HG03280 (cell line): Measurements from ENCODE around the gene CMTM1.

ENCODE experiments used
- ATAC-seq: cut with Tn5 transposase; IDR thresholded peaks from one replicate; pipeline ENCODE4 v1.9.1; 2021; ENCODE audit warnings: mild to moderate bottlenecking, moderate library complexity; ENCODE audit not compliant: unreplicated experiment

CMTM1 gene

GRCh38 chr16:66537236-66537635 lies 29.0 kb upstream of the CMTM1 start:
- ATAC-seq, result no peak

DNA sequence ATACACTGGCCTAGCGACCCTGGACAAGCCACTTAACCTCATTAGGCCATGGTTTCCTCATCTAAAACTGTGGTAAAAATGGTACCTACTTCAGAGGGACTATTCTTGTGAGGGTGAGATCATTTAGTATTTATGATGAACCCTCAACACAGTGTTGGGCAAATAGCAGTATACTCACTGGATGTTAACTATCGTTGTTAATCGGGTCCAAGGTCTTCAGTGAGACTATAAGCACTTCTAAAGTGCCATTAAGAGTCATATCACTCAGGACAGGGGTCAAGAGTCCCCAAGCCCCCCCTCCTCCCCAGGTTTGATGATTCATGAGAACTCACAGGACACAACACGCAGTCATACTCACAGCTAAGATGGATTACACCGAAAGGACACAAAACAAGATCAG lies 27.3 kb upstream of the CMTM1 start:
- ATAC-seq, result no peak

DNA sequence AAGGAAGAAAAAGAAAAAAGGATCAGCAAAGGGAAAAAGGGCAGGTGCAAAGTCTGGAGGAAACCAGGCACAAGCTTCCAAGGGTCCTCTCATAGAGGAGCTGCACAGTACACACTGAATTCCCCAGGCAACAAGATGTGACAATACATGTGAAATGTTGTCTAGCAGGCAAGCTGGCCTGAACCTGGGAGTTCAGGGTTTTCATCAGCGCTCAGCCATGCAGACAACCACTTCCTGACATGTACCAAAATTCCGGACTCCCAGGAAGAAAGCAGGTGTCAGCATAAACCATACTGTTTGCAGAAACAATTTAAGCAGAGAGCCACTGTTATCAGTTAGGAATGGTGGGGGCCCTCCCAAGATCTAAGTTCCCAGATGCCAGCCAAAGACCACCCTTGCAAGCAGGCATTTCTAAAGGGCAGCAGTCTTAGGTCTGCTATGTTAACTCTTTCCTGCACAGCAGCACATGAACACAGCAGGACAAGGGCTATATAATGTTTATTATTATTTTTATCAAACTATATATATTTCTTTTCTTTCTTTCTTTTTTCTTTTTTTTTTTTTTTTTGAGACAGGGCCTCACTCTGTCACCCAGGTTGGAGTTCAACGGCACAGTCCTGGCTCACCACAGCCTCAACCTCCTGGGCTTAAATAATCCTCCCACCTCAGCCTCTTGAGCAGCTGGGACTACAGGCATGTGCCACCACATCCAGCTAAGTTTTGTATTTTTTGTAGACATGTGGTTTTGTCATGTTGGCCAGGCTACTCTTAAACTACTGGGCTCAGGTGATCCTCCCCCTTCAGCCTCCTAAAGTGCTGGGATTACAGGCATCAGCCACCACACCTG lies 26.4 kb upstream of the CMTM1 start:
- no peak for ATAC-seq

- ATAC-seq, result no peak
Measured at GRCh38 chr16:66541388-66542355, 24.6 kb upstream of the CMTM1 start.

DNA sequence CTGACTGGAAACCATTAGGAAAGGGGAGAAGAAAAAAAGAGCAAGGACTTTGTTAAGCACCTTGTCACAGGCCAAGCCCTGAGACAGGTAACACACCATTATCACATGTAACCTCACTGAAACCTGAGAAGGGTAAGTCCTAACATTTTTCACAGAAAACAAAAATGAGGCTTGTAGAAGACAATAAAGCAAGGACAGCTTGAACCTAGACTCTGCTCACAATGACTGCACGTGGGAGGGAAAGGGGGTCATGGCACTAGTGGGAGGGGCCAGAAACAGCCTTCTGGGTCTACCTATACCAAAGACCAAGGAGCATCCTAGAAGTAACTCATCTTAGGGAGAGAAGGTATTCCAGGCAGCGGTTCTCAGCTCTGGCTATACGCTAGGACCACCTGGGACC lies 23.8 kb upstream of the CMTM1 start:
- ATAC-seq, result no peak

- ATAC-seq, result no peak
Measured at GRCh38 chr16:66543541-66543940, 22.7 kb upstream of the CMTM1 start.

DNA sequence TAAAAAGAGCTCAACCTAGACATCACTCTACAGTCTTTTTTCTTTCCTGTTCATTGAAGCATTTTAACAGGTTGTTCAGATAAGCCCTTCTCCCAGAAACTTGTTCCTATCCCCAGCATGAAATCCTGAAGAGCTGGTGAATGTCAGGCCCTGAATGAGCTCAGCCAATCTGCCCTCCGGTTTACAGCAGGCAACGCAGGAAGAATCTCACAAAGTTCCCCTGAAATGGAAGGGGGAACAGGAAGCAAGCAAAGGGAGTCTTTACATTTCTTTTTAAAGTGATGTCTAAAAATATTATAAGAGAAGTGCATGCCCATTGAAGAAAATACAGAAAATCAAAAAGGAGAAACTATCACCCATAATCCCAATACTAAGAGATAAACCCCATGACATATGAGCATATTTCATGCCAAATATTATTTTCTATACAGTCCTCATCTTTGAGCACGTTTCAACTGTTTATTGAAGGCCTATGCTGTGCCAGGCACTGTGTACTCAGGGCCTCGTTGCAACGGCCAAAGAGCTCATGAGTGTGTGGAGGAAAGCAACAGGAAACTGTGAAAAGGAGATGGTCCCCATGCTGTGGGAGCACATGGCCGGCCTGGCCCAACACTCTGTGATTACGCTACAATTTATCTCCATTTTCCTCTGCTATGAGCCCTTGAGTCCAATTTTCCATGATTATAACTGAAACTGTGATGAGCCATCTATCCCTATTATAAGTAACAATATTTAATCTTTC lies 22.1 kb upstream of the CMTM1 start:
- no peak for ATAC-seq

- no peak for ATAC-seq
Measured at GRCh38 chr16:66547101-66547989, 18.9 kb upstream of the CMTM1 start.

GRCh38 chr16:66548068-66548467 lies 18.2 kb upstream of the CMTM1 start:
- ATAC-seq, result no peak

- ATAC-seq, result no peak
Measured at GRCh38 chr16:66548868-66549267, 17.4 kb upstream of the CMTM1 start.

DNA sequence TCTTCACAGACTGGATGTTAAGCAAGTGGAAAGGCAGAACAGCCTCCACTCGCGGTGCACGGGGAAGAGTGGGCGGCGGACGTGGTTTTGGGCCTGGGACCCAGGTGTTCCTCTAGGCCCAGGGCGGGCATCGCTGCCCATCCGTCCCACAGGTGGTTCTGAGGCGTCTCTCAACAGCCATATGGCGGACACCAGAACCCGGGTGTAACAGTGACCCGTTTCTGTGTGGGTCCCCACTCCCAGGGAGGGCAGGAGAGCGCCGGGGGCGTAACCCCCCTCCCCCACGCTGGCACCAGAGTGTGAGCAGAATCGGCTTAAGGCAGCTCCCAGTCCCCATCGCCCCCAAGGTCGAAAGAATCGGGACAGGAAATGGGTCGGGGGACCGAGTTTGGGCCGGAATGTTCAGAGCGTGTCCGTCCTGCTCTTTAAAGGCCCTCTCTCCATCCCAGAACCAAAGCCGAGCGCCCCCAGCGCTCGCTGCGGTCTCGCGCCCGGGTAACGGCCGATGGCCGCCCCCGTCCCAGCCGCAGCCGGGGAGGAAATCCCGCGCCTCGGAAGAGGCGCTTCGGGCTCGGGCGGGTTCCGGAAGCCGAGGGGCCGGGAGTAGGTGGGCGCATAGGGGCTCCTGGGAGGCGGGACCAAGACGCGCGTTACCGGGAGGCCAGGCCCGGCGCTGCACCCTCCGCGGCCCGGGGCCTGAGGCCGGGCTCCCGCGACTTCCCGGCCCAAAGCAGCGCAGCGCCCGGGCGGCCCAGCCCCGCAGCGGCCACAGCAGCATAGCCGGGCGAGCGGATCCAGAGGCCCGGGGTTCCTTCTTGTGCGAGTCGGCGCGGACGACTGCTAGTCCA lies 16.7 kb upstream of the CMTM1 start, which contains the start of gene TK2:
Gene TK2, minus strand, starts transcription at position 839 of the 848 bp plus-strand sequence. Its CDS starts 61 bp downstream, at position 778.
- no peak for ATAC-seq

GRCh38 chr16:66551348-66551759 lies 14.9 kb upstream of the CMTM1 start:
- ATAC-seq, result no peak

DNA sequence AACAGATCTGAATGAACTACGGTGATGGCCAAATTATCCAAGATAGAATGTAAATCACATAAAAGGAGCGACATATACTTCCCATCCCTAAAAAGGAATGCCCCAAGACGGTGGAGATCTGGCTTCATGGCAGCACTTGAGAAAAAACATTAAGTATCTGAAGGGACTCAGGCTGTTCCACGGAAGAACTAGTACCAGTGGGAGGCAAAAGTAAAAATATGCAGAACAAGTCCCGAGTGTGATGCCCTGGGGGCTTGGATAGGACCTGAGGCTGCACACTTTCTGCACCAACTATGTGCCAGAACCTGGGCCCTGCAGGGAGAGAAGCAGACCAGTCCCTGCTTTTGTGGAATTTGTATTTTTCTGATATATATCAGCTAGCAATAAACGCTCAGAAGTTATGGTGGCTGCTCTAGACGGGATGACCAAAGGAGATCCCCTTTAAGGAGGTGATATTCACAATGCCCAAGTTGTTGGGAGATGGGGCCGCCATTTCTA lies 14.4 kb upstream of the CMTM1 start:
- no peak for ATAC-seq

DNA sequence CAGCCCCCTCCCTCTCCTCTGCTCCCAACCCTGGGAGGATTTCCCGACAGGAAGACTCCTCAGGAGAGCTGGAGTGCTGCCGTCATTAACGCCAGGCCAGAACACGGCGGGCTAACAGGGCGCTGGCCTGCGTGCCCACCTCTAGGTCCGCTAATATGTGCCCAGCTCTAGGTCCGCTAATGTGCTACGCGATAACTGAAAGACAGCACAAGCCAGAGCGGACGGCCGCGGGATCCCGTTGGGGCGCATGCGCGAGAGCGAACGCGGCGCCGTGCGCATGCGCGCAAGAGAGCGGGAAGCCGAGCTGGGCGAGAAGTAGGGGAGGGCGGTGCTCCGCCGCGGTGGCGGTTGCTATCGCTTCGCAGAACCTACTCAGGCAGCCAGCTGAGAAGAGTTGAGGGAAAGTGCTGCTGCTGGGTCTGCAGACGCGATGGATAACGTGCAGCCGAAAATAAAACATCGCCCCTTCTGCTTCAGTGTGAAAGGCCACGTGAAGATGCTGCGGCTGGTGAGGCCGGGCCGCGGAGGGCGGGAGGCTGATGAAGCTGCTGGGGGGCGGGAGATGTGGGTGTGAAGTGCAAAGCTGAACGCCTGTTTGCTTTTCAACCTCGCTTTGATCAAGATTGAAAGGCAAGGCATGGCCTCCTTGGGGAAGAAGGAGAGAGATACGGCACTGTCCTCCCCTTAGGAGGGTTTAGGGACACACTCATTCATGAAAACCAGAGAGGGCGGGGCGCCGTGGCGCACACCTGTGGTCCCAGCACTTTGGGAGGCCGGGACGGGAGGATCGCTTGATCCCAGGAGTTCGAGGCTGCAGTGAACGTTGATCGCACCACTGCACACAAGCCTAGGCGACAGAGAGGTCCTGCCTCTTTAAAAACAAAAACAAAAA lies 13.7 kb upstream of the CMTM1 start, which contains the start of gene CKLF:
Gene CKLF, plus strand, starts transcription at position 291 of the 892 bp plus-strand sequence. Its CDS starts 140 bp downstream, at position 431.
- peak; percentile 66 for ATAC-seq

GRCh38 chr16:66553223-66553622 lies 13.0 kb upstream of the CMTM1 start:
- no peak for ATAC-seq

DNA sequence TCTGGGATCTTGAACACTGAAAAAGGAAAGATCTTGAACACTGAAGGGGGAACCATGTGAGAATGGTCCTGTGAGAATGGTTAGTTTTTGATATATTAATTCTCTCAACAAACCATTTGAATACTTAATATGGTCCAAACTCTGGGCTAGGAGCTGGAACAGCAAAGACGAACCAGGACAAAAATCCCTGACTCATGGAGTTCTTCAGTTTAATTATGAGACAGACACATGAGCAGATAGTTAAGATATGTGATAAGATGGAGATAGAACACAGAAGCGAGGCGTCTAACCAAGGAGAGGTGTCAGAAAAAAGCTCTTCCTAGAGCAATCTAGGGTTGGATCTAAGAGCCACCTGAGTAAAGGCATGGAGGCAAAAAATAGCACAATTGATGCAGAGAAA lies 12.2 kb upstream of the CMTM1 start:
- no peak for ATAC-seq

DNA sequence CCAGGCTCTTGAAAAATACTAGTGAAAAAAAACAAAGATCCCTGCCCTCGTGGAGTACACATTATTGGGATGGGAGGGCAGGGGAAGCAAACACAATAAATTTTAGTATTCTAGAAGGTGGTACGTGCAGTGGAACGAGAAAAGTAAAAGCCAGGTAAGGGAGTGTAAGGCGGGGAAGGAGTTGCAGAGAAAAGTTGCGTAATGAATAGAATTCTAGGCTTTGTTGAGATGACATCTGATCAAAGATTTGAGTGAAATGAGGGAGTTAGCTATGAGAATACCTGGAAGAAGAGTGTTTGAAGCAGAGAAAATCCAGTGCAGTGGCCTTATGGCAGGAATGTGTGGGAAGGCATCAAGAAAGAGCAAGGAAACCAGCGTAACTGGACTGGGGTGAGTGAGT lies 11.7 kb upstream of the CMTM1 start:
- ATAC-seq, result no peak

GRCh38 chr16:66560107-66560506 lies 6.1 kb upstream of the CMTM1 start:
- no peak for ATAC-seq
